ENCODE data around the gene NPIPB6.

Gene NPIPB6

GRCh38 chr16:28303132-28303531 lies 60.2 kb downstream of the NPIPB6 start:
- TF ChIP-seq, protein P1, sequence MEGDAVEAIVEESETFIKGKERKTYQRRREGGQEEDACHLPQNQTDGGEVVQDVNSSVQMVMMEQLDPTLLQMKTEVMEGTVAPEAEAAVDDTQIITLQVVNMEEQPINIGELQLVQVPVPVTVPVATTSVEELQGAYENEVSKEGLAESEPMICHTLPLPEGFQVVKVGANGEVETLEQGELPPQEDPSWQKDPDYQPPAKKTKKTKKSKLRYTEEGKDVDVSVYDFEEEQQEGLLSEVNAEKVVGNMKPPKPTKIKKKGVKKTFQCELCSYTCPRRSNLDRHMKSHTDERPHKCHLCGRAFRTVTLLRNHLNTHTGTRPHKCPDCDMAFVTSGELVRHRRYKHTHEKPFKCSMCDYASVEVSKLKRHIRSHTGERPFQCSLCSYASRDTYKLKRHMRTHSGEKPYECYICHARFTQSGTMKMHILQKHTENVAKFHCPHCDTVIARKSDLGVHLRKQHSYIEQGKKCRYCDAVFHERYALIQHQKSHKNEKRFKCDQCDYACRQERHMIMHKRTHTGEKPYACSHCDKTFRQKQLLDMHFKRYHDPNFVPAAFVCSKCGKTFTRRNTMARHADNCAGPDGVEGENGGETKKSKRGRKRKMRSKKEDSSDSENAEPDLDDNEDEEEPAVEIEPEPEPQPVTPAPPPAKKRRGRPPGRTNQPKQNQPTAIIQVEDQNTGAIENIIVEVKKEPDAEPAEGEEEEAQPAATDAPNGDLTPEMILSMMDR (IDR thresholded peaks at IDR 0.05; ENCODE audit: low read length, missing control alignments): no peak
- no peak for DNase-seq (ENCODE audit: low read depth)
- no peak overlapping the region for H3K4me3 ChIP-seq (replicated peaks; ENCODE audit: low read depth, low read length)

- no peak for DNase-seq (ENCODE audit: low read depth)
- no peak overlapping the region for H3K4me3 ChIP-seq (replicated peaks; ENCODE audit: low read depth, low read length)
- TF ChIP-seq, protein P1 (IDR thresholded peaks at IDR 0.05; ENCODE audit: low read length, missing control alignments): no peak
These were observed 61.7 kb downstream of the NPIPB6 start for GRCh38 chr16:28301620-28302019.

- H3K4me3 ChIP-seq (replicated peaks; ENCODE audit: low read depth, low read length): no peak overlapping the region
- TF ChIP-seq, protein P1 (IDR thresholded peaks at IDR 0.05; ENCODE audit: low read length, missing control alignments): no peak
- DNase-seq (ENCODE audit: low read depth): no peak
These were observed 62.2 kb downstream of the NPIPB6 start for GRCh38 chr16:28301154-28301553.

- no peak overlapping the region for H3K4me3 ChIP-seq (replicated peaks; ENCODE audit: low read depth, low read length)
- no peak for DNase-seq (ENCODE audit: low read depth)
- TF ChIP-seq, protein P1 (IDR thresholded peaks at IDR 0.05; ENCODE audit: low read length, missing control alignments): no peak
These were observed 63.0 kb downstream of the NPIPB6 start for GRCh38 chr16:28300327-28300726.

- no peak for DNase-seq (ENCODE audit: low read depth)
- TF ChIP-seq, protein P1 (IDR thresholded peaks at IDR 0.05; ENCODE audit: low read length, missing control alignments): no peak
These were observed 64.8 kb downstream of the NPIPB6 start for GRCh38 chr16:28298511-28298878.

DNA sequence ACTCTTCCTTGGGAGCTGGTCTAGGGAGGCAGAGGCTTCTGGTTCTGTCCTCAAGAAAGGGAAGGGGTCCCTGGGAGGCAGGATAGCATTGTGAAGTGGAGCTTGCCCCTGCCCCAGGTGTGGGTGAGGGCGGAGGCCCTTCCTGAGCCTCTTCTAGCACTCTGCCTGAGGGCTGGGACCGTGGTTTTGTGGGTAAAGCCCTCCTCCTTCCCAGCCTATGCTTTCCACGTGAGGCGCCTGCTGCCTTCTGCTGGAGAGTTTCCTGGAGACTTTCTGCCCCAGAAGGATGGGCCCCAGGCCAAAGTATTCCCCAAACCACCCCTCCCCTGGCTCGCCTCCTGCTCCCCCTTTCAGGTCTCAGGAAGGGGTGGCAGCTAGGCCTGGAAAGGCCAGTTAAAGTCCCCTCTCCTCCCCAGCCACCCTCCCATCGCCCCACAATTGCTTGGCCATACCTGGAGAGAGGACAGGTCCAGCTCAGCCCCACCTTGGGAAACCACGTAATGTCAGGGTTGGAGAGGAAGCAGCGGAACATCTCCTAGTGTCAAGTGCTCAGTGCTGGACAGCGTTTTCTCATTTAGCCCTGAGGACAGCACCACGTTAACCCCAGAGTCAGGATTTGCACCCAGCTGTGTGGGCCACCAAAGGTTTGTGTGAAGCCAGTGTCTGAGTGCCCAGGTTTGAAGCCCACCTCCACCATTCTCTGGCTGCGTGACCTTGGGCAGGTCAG lies 65.4 kb downstream of the NPIPB6 start:
- no peak overlapping the region for H3K4me3 ChIP-seq (replicated peaks; ENCODE audit: low read depth, low read length)
- DNase-seq (ENCODE audit: low read depth): no peak
- TF ChIP-seq, protein P1 (IDR thresholded peaks at IDR 0.05; ENCODE audit: low read length, missing control alignments): no peak

More at GRCh38 chr16:28298511-28298878, 64.8 kb downstream of the NPIPB6 start:
- H3K4me3 ChIP-seq (replicated peaks; ENCODE audit: low read depth, low read length): no peak overlapping the region

DNA sequence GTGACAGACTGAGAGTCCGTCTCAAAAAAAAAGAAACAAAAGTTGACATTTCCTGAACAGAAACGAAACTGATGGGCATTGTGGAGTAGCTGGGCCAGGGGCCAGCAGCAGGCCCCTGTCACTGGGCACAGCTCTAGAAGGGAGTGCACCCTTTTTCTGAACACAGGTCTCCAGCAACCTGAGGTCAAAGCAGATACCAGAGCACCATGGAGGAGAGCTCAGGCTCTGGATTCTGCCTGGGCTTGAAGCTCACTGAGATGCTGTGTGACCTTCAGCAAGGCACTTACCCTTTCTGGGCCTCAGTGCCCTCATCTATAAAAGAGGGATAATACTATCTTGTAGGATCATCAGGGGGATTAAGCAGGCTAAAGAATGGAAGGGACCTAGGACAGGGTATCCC lies 66.0 kb downstream of the NPIPB6 start:
- H3K4me3 ChIP-seq (replicated peaks; ENCODE audit: low read depth, low read length): no peak overlapping the region
- TF ChIP-seq, protein P1 (IDR thresholded peaks at IDR 0.05; ENCODE audit: low read length, missing control alignments): no peak
- no peak for DNase-seq (ENCODE audit: low read depth)

All from fibroblast of pulmonary artery (primary cell).